HG03103 (cell line): Measurements from ENCODE around the gene EPC2.
"Not testable (repeated sequence)": the region's sequence is repeated elsewhere in the genome, so short reads cannot be mapped to it uniquely, and the experiment has no call there.

ENCODE experiments used
- ATAC-seq: cut with Tn5 transposase; IDR thresholded peaks from one replicate; pipeline ENCODE4 v1.9.1; 2021; ENCODE audit warnings: low read depth; ENCODE audit not compliant: unreplicated experiment

The EPC2 gene

GRCh38 chr2:148670773-148671172, 26.2 kb downstream of the EPC2 start:
- no peak for ATAC-seq

GRCh38 chr2:148674063-148675020, 29.8 kb downstream of the EPC2 start:
- peak; percentile 65 for ATAC-seq

- no peak for ATAC-seq
Measured at GRCh38 chr2:148675708-148676107, 31.2 kb downstream of the EPC2 start.

- not testable (repeated sequence) for ATAC-seq
Measured at GRCh38 chr2:148678302-148679179, 34.0 kb downstream of the EPC2 start.

GRCh38 chr2:148680462-148680861, 35.9 kb downstream of the EPC2 start:
- ATAC-seq: no peak

- no peak for ATAC-seq
Measured at GRCh38 chr2:148681443-148681842, 36.9 kb downstream of the EPC2 start.

GRCh38 chr2:148681862-148682261, 37.3 kb downstream of the EPC2 start:
- ATAC-seq: not testable (repeated sequence)

GRCh38 chr2:148684507-148684906, 40.0 kb downstream of the EPC2 start:
- no peak for ATAC-seq

- no peak for ATAC-seq
Measured at GRCh38 chr2:148687543-148687942, 43.0 kb downstream of the EPC2 start.

- ATAC-seq: not testable (repeated sequence)
Measured at GRCh38 chr2:148688011-148688410, 43.5 kb downstream of the EPC2 start.

- ATAC-seq: no peak
Measured at GRCh38 chr2:148696985-148697384, 52.4 kb downstream of the EPC2 start.

GRCh38 chr2:148699830-148700229, 55.3 kb downstream of the EPC2 start:
- no peak for ATAC-seq

- ATAC-seq: no peak
Measured at GRCh38 chr2:148701039-148701438, 56.5 kb downstream of the EPC2 start.

GRCh38 chr2:148701877-148702276, 57.3 kb downstream of the EPC2 start:
- ATAC-seq: no peak

- no peak for ATAC-seq
Measured at GRCh38 chr2:148702475-148702874, 57.9 kb downstream of the EPC2 start.

- no peak for ATAC-seq
Measured at GRCh38 chr2:148704247-148704646, 59.7 kb downstream of the EPC2 start.

GRCh38 chr2:148716378-148716920, 71.9 kb downstream of the EPC2 start:
- no peak for ATAC-seq

- no peak for ATAC-seq
Measured at GRCh38 chr2:148718039-148718438, 73.5 kb downstream of the EPC2 start.

- ATAC-seq: no peak
Measured at GRCh38 chr2:148719195-148719749, 74.7 kb downstream of the EPC2 start.

GRCh38 chr2:148719941-148720436, 75.4 kb downstream of the EPC2 start:
- ATAC-seq: no peak
